Progenitor cell of endocrine pancreas (in vitro differentiated cells): ENCODE measurements around the gene AGGF1. TPM values are rescaled to one million over a fixed set of nuclear protein-coding genes. Genes with fewer than 3 reads are reported as not detected.
A peak's percentile ranks its signal among the peaks of the same experiment; 100 is the strongest.

Experiments used
- DNase-seq: peaks from one replicate; pipeline ENCODE4 v3.0.0; 2021; ENCODE audit warnings: low spot score; ENCODE audit not compliant: unreplicated experiment
- H3K27ac Mint-ChIP-seq: 2 replicates; pipeline ENCODE4 v1.8.0; 2021; ENCODE audit warnings: mild to moderate bottlenecking, moderate library complexity, mixed read lengths
- H3K27me3 Mint-ChIP-seq: 2 replicates; pipeline ENCODE4 v1.8.0; 2021; ENCODE audit warnings: mixed read lengths
- H3K36me3 Mint-ChIP-seq: 2 replicates; pipeline ENCODE4 v1.8.0; 2022; ENCODE audit warnings: mixed read lengths; ENCODE audit not compliant: insufficient read depth
- H3K4me1 Mint-ChIP-seq: 2 replicates; pipeline ENCODE4 v1.8.0; 2021; ENCODE audit warnings: low read depth, mixed read lengths
- H3K4me3 Mint-ChIP-seq: 2 replicates; pipeline ENCODE4 v1.8.0; 2021; ENCODE audit warnings: low read depth, mild to moderate bottlenecking, moderate library complexity, mixed read lengths
- H3K9me3 Mint-ChIP-seq: 2 replicates; pipeline ENCODE4 v1.8.0; 2021; ENCODE audit warnings: low read depth, mixed read lengths
- CTCF ChIP-seq: fragments of 200-600 bp; sonication (generic); IDR thresholded peaks from one replicate; pipeline ENCODE4 v1.5.0; 2021; ENCODE audit warnings: antibody characterized with exemption, mild to moderate bottlenecking; ENCODE audit not compliant: unreplicated experiment
- total RNA-seq: library from RNA; stranded (reverse); gene quantifications from 2 replicates; pipeline ENCODE4 v1.2.1, GENCODE V29; 2021

The AGGF1 gene
- total RNA-seq, 1 donor from 2014 or later, result 26.3 TPM

- Mint-ChIP-seq H3K4me3 (no peak overlapping the region), H3K27me3 (peaks cover 4% of the 10 kb centered on the region), H3K4me1 (peaks cover 8% of the 10 kb centered on the region), H3K9me3 (peaks cover 9% of the 10 kb centered on the region), H3K36me3 (peaks cover 36% of the 10 kb centered on the region), H3K27ac (no peak overlapping the region)
- DNase-seq, result no peak
- TF ChIP-seq CTCF, result no peak
Measured at GRCh38 chr5:77080905-77081304, 50.7 kb downstream of the AGGF1 start.

DNA sequence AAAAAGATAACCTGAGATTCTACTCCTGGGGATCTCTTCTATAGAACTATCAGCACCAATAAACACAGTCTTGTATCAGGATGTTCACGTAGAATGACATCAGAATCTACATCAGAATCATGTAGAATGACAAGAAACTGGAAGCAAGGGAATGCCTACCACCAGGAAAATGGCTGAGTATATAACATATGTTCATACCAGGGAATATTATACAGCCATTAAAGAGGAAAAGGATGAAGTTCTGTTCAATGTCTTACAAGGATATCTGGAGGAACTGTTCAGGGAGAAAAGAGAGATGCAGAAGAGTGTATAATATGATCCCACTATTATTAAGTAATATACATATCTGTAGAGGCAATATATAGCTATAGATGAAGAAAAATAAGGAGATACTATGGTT lies 52.1 kb downstream of the AGGF1 start:
- no peak for TF ChIP-seq CTCF
- Mint-ChIP-seq H3K4me1 (peaks cover 12% of the 10 kb centered on the region), H3K27me3 (no peaks in the 10 kb centered on the region), H3K27ac (no peak overlapping the region), H3K4me3 (no peak overlapping the region), H3K36me3 (peaks cover 32% of the 10 kb centered on the region), H3K9me3 (peaks cover 9% of the 10 kb centered on the region)
- DNase-seq, result no peak

GRCh38 chr5:77083088-77083487 lies 52.9 kb downstream of the AGGF1 start:
- Mint-ChIP-seq H3K27ac (no peak overlapping the region), H3K4me3 (no peak overlapping the region), H3K27me3 (no peaks in the 10 kb centered on the region), H3K4me1 (peaks cover 16% of the 10 kb centered on the region), H3K36me3 (peaks cover 31% of the 10 kb centered on the region), H3K9me3 (peaks cover 9% of the 10 kb centered on the region)
- DNase-seq, result no peak
- no peak for TF ChIP-seq CTCF

- H3K4me3 Mint-ChIP-seq, result peak overlapping the region; percentile 96
- H3K27ac Mint-ChIP-seq, result peak overlapping the region; percentile 100
- DNase-seq, result no peak
- TF ChIP-seq CTCF, result no peak
- H3K9me3 Mint-ChIP-seq, result peaks cover 13% of the 10 kb centered on the region
- H3K36me3 Mint-ChIP-seq, result peaks cover 35% of the 10 kb centered on the region
- H3K4me1 Mint-ChIP-seq, result peaks cover 17% of the 10 kb centered on the region
- H3K27me3 Mint-ChIP-seq, result no peaks in the 10 kb centered on the region
Measured at GRCh38 chr5:77086368-77086688, 56.1 kb downstream of the AGGF1 start.

DNA sequence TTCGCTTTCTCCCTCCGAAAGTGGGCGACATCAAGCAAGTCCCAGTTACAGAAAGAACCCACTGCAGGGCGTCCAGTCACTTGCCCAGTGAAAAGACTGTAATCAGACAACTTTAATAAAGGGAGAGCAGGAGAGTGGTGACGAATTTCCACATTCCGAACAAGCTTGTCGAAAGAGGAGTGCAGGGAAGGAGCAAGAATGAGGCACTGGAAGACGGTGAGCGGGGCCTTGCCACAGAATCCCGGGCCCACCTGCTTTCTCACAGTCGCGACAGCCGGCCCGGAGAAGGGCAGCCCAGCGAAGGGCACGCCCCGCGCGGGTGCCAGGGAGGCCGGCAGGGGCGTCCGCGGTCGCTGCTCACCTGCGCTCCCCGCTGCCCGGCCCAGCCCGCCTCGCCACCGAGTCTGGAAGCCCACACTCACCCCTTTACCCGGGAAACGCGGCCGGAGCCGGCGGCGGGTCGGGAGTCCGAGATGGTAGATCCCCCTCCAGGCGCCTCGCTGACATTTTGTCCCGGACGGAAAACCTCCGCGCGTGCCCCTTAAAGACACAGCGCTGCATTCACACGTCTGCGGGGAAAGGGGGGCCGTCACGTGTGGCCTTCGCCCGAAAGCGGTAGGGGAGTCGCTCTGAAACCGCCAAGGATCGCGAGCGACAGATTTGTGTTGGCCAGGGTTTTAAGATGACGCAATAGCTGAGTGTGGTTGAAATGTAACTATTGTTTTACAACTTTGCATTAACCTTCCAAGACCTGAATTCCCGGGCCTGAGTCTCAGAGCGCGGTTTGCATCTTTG lies 56.7 kb downstream of the AGGF1 start, which contains the start of gene ZBED3:
Gene ZBED3 (minus strand): TSS at position 597 of the 795 bp plus-strand sequence. CDS start 9,407 bp downstream, outside the sequence.
- DNase-seq, result peak; percentile 57
- peak; percentile 51 for TF ChIP-seq CTCF
- peaks cover 32% of the 10 kb centered on the region for H3K36me3 Mint-ChIP-seq
- peaks cover 13% of the 10 kb centered on the region for H3K9me3 Mint-ChIP-seq
- peak within 1 kb of the TSS; percentile 100 for H3K27ac Mint-ChIP-seq
- peaks cover 17% of the 10 kb centered on the region for H3K4me1 Mint-ChIP-seq
- H3K4me3 Mint-ChIP-seq, result peak within 1 kb of the TSS; percentile 96
- H3K27me3 Mint-ChIP-seq, result no peaks in the 10 kb centered on the region
